Muscle of leg (tissue), 11 donors: ENCODE results near the gene MLST8. TPM values are rescaled to one million over a fixed set of nuclear protein-coding genes. Genes with fewer than 3 reads are reported as not detected.
A peak's percentile ranks its signal among the peaks of the same experiment; 100 is the strongest.

Experiments
- DNase-seq: peaks from one replicate; pipeline ENCODE4 v3.0.0; 2013
- H3K27ac ChIP-seq: one replicate; pipeline ENCODE4 v1.5.1; 2013; ENCODE audit warnings: mild to moderate bottlenecking, low read length, control low read depth
- H3K27me3 ChIP-seq: one replicate; pipeline ENCODE4 v1.6.1; 2013; ENCODE audit warnings: low read length; ENCODE audit not compliant: control insufficient read depth, insufficient read depth
- H3K36me3 ChIP-seq: one replicate; pipeline ENCODE4 v1.6.1; 2013; ENCODE audit warnings: low read length; ENCODE audit not compliant: control insufficient read depth, insufficient read depth
- H3K4me1 ChIP-seq: one replicate; pipeline ENCODE4 v1.6.1; 2013; ENCODE audit warnings: low read length; ENCODE audit not compliant: control insufficient read depth, insufficient read depth
- H3K4me3 ChIP-seq: one replicate; pipeline ENCODE4 v1.5.1; 2013; ENCODE audit warnings: low read length, control low read depth
- H3K9me3 ChIP-seq: replicated peaks from 2 replicates; pipeline ENCODE4 v1.6.1; 2013; ENCODE audit warnings: low read depth, low read length; ENCODE audit not compliant: control insufficient read depth
- WGBS: methylation state at CpG from one replicate; pipeline ENCODE4 v1.1.5; 2013; ENCODE audit warnings: missing lambda C conversion rate; ENCODE audit not compliant: insufficient coverage; 5-methylcytosine and 5-hydroxymethylcytosine counted together
- polyA plus RNA-seq, 8 donors: library from polyadenylated mRNA; unstranded; fragments of 120-200 nt; gene quantifications; one replicate each; pipeline versions ENCODE4 v1.2.1 to v1.2.3, GENCODE V29; 2013; ENCODE audit warnings: inconsistent platforms in 1 of 8, low replicate concordance in 1 of 8; ENCODE audit not compliant: insufficient read length in 8 of 8, insufficient read depth in 1 of 8
- total RNA-seq: library from RNA; stranded (reverse); fragments of 120-200 nt; gene quantifications from one replicate; pipeline ENCODE4 v1.2.4, GENCODE V29; 2013

The MLST8 gene
- total and polyA plus RNA-seq, 9 donors: 13.7 to 38.2 (median 33.5) TPM

DNA sequence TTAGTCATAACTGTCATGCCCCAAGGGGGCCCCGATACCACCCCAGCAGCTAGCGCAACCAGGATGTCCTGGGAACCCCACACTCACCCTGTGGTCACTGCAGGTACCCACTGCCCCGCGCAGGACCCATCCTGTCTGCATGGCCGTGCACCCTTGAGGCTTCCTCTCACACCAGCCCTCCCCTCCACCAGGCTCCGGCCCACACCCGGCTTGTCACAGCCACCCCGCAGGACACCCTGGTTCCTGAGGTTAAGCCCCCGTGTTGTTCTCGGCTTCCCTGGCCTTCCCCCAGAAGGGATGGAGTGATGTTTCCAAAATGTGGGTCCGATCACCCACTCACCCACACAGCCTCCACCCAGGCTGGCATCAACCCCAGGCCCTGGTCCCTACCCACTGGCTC, 38.5 kb downstream of the MLST8 start:
- no peaks in the 10 kb centered on the region for H3K4me1 ChIP-seq
- DNase-seq: no peak
- WGBS: 99% methylated on average over 7 of the region's 11 CpGs

DNA sequence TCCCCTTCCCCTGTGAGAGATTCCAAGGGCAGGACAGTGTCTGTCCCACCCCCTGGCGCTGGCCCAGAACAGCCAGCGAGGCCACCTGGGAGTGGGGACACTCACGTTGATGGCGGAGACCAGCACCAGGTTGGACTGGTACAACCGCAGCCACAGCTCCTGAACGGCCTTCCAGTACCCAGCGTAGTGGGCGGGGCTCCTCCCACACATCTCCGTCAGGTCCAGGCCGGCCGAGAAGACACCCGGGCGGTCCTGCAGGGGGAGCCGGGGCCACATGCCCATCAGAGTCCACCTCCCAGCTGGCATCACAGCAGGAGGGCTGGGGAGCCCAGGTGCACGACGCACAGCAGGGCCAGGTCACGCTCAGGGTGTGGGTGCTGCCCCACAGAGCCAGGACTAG, 39.0 kb downstream of the MLST8 start:
- Histone ChIP-seq H3K36me3 (peaks cover 75% of the 10 kb centered on the region), H3K27ac (no peak overlapping the region), H3K4me3 (no peak overlapping the region), H3K9me3 (no peaks in the 10 kb centered on the region), H3K27me3 (no peaks in the 10 kb centered on the region), H3K4me1 (no peaks in the 10 kb centered on the region)
- 71% methylated on average over 14 of the region's 17 CpGs for WGBS
- DNase-seq: no peak

More for the DNA sequence above, 38.5 kb downstream of the MLST8 start:
- no peaks in the 10 kb centered on the region for H3K9me3 ChIP-seq
- no peaks in the 10 kb centered on the region for H3K27me3 ChIP-seq
- peaks cover 79% of the 10 kb centered on the region for H3K36me3 ChIP-seq
- H3K4me3 ChIP-seq: no peak overlapping the region
- H3K27ac ChIP-seq: no peak overlapping the region

DNA sequence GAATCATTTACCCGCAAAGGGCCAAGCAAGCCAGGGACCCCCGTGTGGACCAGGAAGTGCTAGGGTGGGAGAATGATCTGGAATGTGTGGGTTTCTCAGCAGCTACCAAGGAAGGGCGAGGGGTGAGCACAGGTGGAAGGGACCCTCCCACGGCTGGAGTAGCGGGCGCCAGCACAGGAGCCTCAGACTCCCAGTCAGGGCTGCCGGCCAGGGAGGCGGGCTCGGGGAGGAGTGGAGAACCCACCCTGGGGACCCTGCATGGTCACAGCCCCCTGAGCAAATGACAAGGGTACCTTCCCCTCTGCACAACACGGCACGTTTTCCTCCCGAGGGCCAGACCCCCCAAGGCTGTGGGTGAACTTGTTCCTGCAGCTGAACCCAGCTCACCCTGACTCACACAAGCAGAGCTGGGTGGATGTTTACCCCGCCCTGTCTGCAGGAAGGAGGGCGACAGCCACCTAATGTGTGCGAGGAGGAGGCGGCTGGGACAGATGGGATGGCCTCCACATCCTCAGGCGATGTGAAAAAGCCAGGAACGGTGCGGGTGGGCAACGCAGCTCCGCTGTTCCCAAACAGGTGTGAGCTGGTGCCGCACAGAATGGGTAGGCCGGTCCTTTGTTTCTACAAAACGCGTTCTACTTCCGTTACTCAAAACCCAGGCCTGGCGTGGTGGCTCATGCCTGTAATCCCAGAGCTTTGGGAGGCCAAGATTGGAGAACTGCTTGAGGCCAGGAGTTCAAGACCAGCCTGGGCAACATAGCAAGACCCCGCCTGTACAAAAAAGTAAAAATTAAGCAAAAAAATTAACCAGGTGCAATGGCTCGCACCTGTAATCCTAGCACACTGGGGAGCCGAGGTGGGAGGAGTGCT, 39.9 kb downstream of the MLST8 start:
- Histone ChIP-seq H3K27me3 (no peaks in the 10 kb centered on the region), H3K4me3 (no peak overlapping the region), H3K4me1 (peaks cover under 1% of the 10 kb centered on the region), H3K9me3 (no peaks in the 10 kb centered on the region), H3K36me3 (peaks cover 70% of the 10 kb centered on the region), H3K27ac (no peak overlapping the region)
- WGBS: 94% methylated on average over 27 of the region's 30 CpGs
- no peak for DNase-seq

DNA sequence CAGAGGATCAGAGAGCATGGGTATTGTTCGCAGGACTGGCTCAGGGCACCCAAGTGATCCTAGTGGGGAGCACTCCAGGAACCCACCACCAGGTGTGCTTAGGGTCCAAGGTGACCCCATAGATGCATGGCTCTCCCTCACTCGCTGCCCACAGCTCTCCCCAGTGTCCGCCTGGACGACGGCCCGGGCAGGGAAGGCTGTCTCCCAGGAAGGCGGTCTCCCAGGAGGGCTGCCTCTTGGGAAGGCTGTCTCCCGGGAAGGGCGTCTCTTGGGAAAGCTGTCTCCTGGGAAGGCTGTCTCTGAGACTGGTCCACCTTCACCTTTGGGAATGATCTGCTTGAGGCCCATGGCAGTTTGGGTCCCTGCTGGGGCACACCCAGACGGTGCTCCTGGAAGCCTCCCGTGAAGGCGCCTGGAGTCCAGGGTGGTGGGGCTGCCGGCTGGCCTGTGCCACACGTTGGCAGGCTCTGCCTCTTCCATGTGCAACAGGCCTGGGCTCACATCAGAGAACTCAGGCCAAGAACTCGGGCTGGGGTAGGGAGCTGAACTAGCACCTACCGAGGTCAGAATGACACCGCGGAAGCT, 41.1 kb downstream of the MLST8 start:
- DNase-seq: no peak
- H3K4me1 ChIP-seq: peaks cover 8% of the 10 kb centered on the region
- H3K36me3 ChIP-seq: peaks cover 61% of the 10 kb centered on the region
- 91% methylated on average over 15 of the region's 18 CpGs for WGBS
- no peak overlapping the region for H3K27ac ChIP-seq
- H3K4me3 ChIP-seq: no peak overlapping the region
- no peaks in the 10 kb centered on the region for H3K27me3 ChIP-seq
- H3K9me3 ChIP-seq: no peaks in the 10 kb centered on the region

DNA sequence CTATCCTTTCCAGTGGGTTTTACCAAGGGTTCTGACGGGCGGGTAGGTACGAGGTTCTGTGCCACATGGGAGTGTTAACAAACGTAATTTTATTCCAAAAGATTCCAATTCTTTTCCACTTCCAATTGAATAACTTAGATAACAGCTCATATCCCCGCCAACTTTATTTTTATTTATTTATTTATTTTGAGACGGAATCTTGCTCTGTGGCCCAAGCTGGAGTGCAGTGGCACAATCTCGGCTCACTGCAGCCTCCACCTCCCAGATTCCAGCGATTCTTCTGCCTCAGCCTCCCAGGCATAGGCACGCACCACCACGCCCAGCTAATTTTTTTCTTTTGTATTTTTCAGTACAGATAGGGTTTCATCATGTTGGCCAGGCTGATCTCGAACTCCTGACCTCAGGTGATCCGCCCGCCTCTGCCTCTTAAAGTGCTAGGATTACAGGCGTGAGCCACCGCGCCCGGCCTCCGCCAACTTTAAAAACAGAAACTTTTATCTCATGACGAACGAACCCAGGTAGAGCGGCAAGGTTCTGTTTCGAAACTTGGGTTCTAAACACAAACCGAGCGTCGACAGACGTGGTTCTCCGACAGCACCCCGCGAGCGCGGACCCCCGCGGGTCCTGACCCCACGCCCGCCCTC, 45.5 kb downstream of the MLST8 start:
- no peaks in the 10 kb centered on the region for H3K9me3 ChIP-seq
- H3K4me1 ChIP-seq: peaks cover 16% of the 10 kb centered on the region
- H3K36me3 ChIP-seq: peaks cover 55% of the 10 kb centered on the region
- H3K27ac ChIP-seq: peak overlapping the region; percentile 74
- H3K4me3 ChIP-seq: peak overlapping the region; percentile 68
- 0% methylated on average over 25 of the region's 35 CpGs for WGBS
- H3K27me3 ChIP-seq: no peaks in the 10 kb centered on the region
- no peak for DNase-seq

GRCh38 chr16:2251296-2252111, 46.2 kb downstream of the MLST8 start, which contains the start of gene ECI1:
ECI1 (minus strand) TSS chr16:2251587; CDS start chr16:2251566, 21 bp downstream.
- peak; percentile 97 for DNase-seq
- peak within 1 kb of the TSS; percentile 68 for H3K4me3 ChIP-seq
- no peaks in the 10 kb centered on the region for H3K9me3 ChIP-seq
- WGBS: 2% methylated on average over 85 of the region's 88 CpGs
- peak within 1 kb of the TSS; percentile 81 for H3K27ac ChIP-seq
- peaks cover 16% of the 10 kb centered on the region for H3K4me1 ChIP-seq
- H3K27me3 ChIP-seq: no peaks in the 10 kb centered on the region
- peaks cover 55% of the 10 kb centered on the region for H3K36me3 ChIP-seq

- Histone ChIP-seq H3K4me3 (no peak overlapping the region), H3K27me3 (no peaks in the 10 kb centered on the region), H3K4me1 (peaks cover 16% of the 10 kb centered on the region), H3K36me3 (peaks cover 56% of the 10 kb centered on the region), H3K9me3 (no peaks in the 10 kb centered on the region), H3K27ac (no peak overlapping the region)
- no CpG with 5 or more reads among the region's 7 CpGs for WGBS
- DNase-seq: no peak
Observed at GRCh38 chr16:2252806-2253148, 47.5 kb downstream of the MLST8 start.

GRCh38 chr16:2253293-2253692, 48.0 kb downstream of the MLST8 start:
- H3K4me1 ChIP-seq: peaks cover 16% of the 10 kb centered on the region
- no peaks in the 10 kb centered on the region for H3K27me3 ChIP-seq
- no peak overlapping the region for H3K4me3 ChIP-seq
- DNase-seq: no peak
- no peaks in the 10 kb centered on the region for H3K9me3 ChIP-seq
- H3K36me3 ChIP-seq: peaks cover 59% of the 10 kb centered on the region
- WGBS: 84% methylated on average over 8 of the region's 11 CpGs
- no peak overlapping the region for H3K27ac ChIP-seq

DNA sequence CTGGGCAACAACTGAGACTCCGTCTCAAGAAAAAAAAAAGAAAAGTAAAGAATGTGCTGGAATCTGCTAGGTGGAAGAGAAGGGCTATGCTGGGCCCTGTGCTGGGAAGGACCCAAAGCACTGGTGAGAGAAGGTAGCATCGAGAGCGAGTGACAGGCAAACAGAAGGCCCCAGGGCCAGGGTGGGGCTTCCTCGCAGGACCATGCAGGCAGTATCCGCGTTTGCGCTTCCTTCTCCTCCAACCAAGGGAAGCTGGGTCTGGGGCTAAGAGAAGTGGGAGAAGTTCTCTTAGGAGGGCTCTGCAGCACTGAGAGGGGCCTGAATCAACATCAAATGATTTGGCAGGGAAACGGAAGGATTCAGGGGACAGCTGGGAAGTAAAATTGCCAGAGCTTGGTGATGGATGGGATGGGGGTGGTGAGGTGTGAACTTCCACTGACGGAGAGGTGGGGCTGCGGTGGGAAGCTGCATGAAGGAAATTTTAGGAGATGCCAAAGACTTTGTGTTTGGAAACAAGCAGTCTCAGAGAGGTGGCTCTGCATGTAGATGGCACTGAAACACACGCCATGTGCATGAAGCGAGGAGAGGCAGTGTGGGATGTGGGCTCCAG, 51.4 kb downstream of the MLST8 start:
- Histone ChIP-seq H3K27me3 (no peaks in the 10 kb centered on the region), H3K27ac (no peak overlapping the region), H3K4me1 (peaks cover 7% of the 10 kb centered on the region), H3K9me3 (no peaks in the 10 kb centered on the region), H3K36me3 (peaks cover 69% of the 10 kb centered on the region), H3K4me3 (no peak overlapping the region)
- WGBS: 76% methylated on average over 8 of the region's 12 CpGs
- no peak for DNase-seq
